RWPE2 (cell line): ENCODE results near the gene SLC46A3.

Experiments used
- ATAC-seq: fragments of 200-7000 bp; cut with Tn5 transposase; 3 replicates; pipeline ENCODE4 v1.9.1; 2021; ENCODE audit warnings: low read depth
- DNase-seq: peaks from one replicate; pipeline ENCODE4 v3.0.0-alpha.2; 2020; ENCODE audit warnings: low spot score
- H3K27ac ChIP-seq: fragments of 450-650 bp; 2 replicates; pipeline ENCODE4 v1.5.1; 2017; ENCODE audit warnings: mild to moderate bottlenecking; ENCODE audit not compliant: poor library complexity, severe bottlenecking
- H3K27me3 ChIP-seq: fragments of 250-450 bp; sonication (Bioruptor Pico); 2 replicates; pipeline ENCODE4 v1.5.1; 2021; ENCODE audit warnings: mild to moderate bottlenecking, moderate library complexity; ENCODE audit not compliant: insufficient read depth, poor library complexity, severe bottlenecking
- H3K36me3 ChIP-seq: fragments of 250-450 bp; sonication (Bioruptor Pico); 2 replicates; pipeline ENCODE4 v1.5.1; 2020; ENCODE audit warnings: low read depth, mild to moderate bottlenecking, moderate library complexity
- H3K4me1 ChIP-seq: fragments of 250-450 bp; sonication (Bioruptor Pico); 2 replicates; pipeline ENCODE4 v1.5.1; 2021; ENCODE audit warnings: mild to moderate bottlenecking, moderate library complexity; ENCODE audit not compliant: insufficient read depth, poor library complexity, severe bottlenecking
- H3K4me3 ChIP-seq: fragments of 250-450 bp; sonication (Bioruptor Pico); 2 replicates; pipeline ENCODE4 v1.5.1; 2021; ENCODE audit warnings: mild to moderate bottlenecking, moderate library complexity; ENCODE audit not compliant: severe bottlenecking
- H3K9me3 ChIP-seq: fragments of 250-450 bp; sonication (Bioruptor Pico); 2 replicates; pipeline ENCODE4 v1.5.1; 2021; ENCODE audit warnings: mild to moderate bottlenecking, moderate library complexity; ENCODE audit not compliant: severe bottlenecking
- CTCF ChIP-seq: fragments of 450-650 bp; IDR thresholded peaks from one replicate; pipeline ENCODE4 v1.5.1; 2017; ENCODE audit warnings: mild to moderate bottlenecking, moderate library complexity; ENCODE audit not compliant: poor library complexity, severe bottlenecking

SLC46A3 gene

GRCh38 chr13:28658796-28659620 lies 59.8 kb downstream of the SLC46A3 start, which contains the start of gene POMP:
POMP (plus strand) TSS chr13:28659130; CDS start chr13:28659185, 55 bp downstream.
- TF ChIP-seq CTCF: peak; percentile 1
- DNase-seq (peak; percentile 83), ATAC-seq (peak; percentile 91)
- H3K4me3 ChIP-seq: peak within 1 kb of the TSS; percentile 86
- peaks cover 18% of the 10 kb centered on the region for H3K4me1 ChIP-seq
- H3K27me3 ChIP-seq: no peaks in the 10 kb centered on the region
- H3K36me3 ChIP-seq: peaks cover 43% of the 10 kb centered on the region
- H3K27ac ChIP-seq: peak within 1 kb of the TSS; percentile 53
- no peaks in the 10 kb centered on the region for H3K9me3 ChIP-seq

GRCh38 chr13:28658539-28658795 lies 60.3 kb downstream of the SLC46A3 start:
- no peaks in the 10 kb centered on the region for H3K9me3 ChIP-seq
- DNase-seq (no peak), ATAC-seq (peak; percentile 10; the same call in 1 of the 3 replicates)
- H3K36me3 ChIP-seq: peaks cover 40% of the 10 kb centered on the region
- peak overlapping the region; percentile 53 for H3K27ac ChIP-seq
- H3K27me3 ChIP-seq: no peaks in the 10 kb centered on the region
- TF ChIP-seq CTCF: no peak
- H3K4me3 ChIP-seq: peak overlapping the region; percentile 86
- H3K4me1 ChIP-seq: peaks cover 18% of the 10 kb centered on the region

- no peaks in the 10 kb centered on the region for H3K27me3 ChIP-seq
- H3K4me3 ChIP-seq: peak overlapping the region; percentile 86
- no peak for ATAC-seq
- no peak for DNase-seq
- no peaks in the 10 kb centered on the region for H3K9me3 ChIP-seq
- peaks cover 18% of the 10 kb centered on the region for H3K4me1 ChIP-seq
- H3K27ac ChIP-seq: peak overlapping the region; percentile 53
- TF ChIP-seq CTCF: peak; percentile 4
- peaks cover 40% of the 10 kb centered on the region for H3K36me3 ChIP-seq
These were observed 60.8 kb downstream of the SLC46A3 start for GRCh38 chr13:28657784-28658538.

- DNase-seq (no peak), ATAC-seq (peak; percentile 55; the same call in 2 of the 3 replicates)
- no peak overlapping the region for H3K27ac ChIP-seq
- H3K9me3 ChIP-seq: no peaks in the 10 kb centered on the region
- H3K4me1 ChIP-seq: peaks cover 12% of the 10 kb centered on the region
- H3K27me3 ChIP-seq: no peaks in the 10 kb centered on the region
- H3K36me3 ChIP-seq: peaks cover 17% of the 10 kb centered on the region
- no peak for TF ChIP-seq CTCF
- H3K4me3 ChIP-seq: no peak overlapping the region
These were observed 63.2 kb downstream of the SLC46A3 start for GRCh38 chr13:28655561-28655960.
